Lower leg skin (tissue), 3 donors: ENCODE measurements around the gene FOXK1.

Source experiments
- CTCF ChIP-seq, 3 donors: fragments of 450-650 bp; IDR thresholded peaks; one replicate each; pipeline ENCODE4 v1.5.1; 2016; ENCODE audit warnings: antibody characterized with exemption in 3 of 3, mild to moderate bottlenecking in 3 of 3, moderate library complexity in 2 of 3
- POLR2A ChIP-seq, 2 donors: fragments of 450-650 bp; IDR thresholded peaks; one replicate each; pipeline ENCODE4 v1.6.1; 2016 to 2017; ENCODE audit warnings: antibody characterized with exemption in 2 of 2, mild to moderate bottlenecking in 1 of 2, moderate library complexity in 1 of 2

- no peak for TF ChIP-seq POLR2A (IDR thresholded peaks at IDR 0.05)
- TF ChIP-seq CTCF (IDR thresholded peaks at IDR 0.05), result no peak
These were observed 107.3 kb downstream of the FOXK1 start for GRCh38 chr7:4789194-4790077.
